GM19324 (cell line): ENCODE measurements around the gene KCNK4.

Experiments used
- ATAC-seq: cut with Tn5 transposase; IDR thresholded peaks from one replicate; pipeline ENCODE4 v1.9.1; 2021; ENCODE audit warnings: mild to moderate bottlenecking, moderate library complexity; ENCODE audit not compliant: unreplicated experiment, low FRiP score

The KCNK4 gene

DNA sequence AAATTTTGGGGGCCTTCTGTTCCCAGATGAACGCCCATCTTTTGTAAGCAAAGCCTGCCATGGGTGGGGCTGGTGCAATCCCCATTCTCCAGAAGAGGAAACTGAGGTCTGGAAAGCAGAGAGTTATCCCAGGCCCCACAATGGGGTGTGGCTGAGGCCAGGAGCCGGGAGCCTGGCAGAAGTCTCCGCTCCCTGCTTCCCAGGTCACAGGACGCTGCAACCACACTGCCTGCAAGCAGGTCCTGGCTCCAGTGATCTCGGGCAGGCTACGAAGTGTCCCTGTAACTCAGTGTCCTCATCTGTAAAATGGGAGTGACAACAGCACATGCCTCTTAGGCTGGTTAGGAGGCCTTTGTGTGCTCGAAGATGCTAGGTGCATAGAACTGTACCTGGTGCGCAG, 38.1 kb upstream of the KCNK4 start:
- ATAC-seq: no peak

DNA sequence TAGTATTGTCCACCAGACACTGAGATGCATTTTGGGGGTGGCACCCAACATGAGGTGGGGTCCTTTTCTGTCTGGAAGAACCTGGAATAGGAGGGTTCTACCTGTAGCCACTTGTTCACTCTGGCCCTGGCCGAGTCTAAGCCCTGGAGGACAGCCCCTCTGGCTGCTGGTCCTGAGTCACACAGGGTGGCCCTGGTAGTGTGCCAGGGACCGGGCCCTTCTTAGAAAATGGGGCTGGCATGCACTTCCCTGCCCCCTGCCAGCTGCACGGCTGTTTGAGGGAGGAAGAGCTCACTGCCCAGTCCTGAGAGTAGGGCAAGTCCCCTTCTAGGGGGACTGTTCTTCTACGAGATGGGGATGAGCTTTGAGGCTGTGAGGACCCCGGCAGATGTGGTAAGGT, 37.6 kb upstream of the KCNK4 start:
- ATAC-seq: no peak

DNA sequence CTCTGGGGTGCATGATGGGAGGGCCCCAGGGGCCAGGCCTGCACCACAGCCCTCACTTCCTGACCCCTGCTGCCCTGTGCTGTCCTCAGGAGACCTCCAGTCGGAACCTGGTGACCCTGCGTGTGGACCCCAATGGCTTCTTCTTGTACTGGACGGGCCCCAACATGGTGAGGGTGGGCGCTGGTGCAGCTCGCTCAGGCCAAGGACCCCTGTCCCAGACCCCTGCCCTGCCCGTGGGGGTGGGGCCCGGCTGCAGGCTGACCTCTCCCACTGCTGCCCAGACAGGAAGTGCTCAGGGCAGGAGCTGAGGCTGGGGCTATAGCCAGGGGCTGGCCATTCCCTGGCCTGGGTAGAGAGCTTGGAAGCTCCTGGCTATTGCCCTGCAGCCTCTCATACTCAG, 36.8 kb upstream of the KCNK4 start:
- no peak for ATAC-seq

DNA sequence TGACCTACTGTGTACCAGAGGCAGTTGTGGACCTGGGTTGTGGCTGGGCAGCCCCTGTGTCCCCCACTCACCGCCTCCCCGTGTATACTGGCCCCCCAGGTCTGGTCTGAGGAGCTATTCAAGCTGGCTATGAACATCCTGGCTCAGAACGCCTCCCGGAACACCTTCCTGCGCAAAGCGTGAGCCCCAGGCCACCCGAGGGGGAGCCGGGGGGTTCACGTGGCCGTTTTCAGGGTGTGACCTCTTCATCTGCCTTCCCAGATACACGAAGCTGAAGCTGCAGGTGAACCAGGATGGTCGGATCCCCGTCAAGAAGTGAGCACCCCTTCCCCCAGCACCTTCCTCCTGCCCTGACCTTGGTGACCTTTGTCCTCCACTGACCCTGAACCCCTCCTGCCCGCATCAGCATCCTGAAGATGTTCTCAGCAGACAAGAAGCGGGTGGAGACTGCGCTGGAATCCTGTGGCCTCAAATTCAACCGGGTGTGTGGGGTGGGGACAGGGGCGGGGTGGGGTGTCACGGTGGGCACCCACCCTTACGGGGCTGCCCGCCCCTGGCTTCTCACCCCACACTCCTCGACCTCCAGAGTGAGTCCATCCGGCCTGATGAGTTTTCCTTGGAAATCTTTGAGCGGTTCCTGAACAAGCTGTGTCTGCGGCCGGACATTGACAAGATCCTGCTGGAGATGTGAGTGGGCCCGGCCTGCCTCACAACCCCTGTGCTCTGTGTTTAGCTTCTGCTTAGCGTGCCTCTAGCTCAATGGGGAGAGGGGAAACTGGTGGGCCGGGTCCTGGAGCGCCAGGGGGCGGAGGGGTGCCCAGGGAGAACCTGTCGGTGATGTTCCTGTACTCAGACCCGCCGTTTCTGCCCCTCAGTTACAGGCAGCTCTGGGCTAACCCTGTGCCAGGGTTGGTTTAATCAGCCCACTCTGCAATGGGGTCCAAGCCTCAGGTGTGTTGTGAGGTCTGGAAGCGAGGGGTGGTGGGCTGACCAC, 35.7 kb upstream of the KCNK4 start:
- ATAC-seq: no peak

DNA sequence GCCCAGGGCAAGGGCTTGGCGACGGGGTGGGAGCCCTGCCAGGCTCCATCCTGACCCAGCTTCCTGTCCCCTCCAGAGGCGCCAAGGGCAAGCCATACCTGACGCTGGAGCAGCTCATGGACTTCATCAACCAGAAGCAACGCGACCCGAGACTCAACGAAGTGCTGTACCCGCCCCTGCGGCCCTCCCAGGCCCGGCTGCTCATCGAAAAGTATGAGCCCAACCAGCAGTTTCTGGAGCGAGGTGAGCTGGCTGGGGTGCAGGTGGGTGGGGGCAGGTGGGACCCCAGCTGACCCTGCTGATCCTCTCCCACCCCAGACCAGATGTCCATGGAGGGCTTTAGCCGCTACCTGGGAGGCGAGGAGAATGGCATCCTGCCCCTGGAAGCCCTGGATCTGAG, 34.8 kb upstream of the KCNK4 start:
- no peak for ATAC-seq

DNA sequence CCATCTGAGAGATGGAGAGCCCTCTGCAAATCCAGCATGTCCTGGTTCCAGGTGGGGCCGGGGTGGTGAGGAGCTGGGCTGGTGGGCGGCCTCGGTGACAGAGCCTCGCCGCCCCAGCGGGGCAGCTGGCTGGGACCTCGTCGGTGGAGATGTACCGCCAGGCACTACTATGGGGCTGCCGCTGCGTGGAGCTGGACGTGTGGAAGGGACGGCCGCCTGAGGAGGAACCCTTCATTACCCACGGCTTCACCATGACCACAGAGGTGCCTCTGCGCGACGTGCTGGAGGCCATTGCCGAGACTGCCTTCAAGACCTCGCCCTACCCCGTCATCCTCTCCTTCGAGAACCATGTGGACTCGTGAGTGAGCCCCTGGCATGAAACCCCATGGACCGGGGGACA, 32.7 kb upstream of the KCNK4 start:
- no peak for ATAC-seq

DNA sequence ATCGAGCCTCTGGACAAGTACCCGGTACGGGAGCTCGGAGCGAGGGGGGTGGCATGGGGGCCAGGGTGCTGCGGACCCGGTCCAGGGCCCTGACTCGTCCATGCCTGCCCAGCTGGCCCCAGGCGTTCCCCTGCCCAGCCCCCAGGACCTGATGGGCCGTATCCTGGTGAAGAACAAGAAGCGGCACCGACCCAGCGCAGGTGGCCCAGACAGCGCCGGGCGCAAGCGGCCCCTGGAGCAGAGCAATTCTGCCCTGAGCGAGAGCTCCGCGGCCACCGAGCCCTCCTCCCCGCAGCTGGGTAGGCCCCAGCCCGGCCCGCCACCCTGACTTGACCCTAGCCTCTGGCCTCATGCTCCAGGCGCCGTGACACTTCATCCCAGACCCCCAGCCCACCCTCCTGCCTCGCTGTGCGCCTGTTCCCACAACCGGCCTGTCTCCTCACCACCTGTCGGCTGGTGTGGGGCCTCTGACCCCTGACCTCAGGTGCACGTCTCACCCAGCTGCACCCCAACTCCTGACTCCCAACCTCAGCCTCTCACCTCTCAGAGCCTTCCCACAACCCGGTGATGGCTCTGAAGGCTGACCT, 32.1 kb upstream of the KCNK4 start:
- no peak for ATAC-seq

DNA sequence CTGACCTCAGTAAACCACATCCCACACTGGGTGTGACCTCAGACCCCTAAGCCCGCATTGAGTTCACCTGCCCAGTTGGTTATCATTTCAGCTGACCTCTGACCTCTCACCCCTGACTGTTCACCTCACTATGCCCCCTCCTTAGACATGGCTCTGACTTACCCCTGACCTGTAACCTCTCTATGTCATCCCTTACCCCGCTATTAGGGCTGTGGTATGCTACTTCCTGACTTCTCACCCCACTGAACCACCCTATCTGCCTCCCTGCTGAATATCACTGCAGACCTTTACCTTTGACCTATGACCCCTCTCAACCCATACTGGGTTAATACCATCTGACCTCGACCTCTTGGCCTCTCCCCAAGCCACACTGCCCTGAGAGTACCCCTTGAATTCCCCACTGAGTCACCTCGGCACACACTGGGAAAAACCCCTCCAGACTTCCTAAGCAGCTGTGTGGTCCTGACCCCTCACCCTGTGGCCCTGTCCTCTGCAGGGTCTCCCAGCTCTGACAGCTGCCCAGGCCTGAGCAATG, 31.5 kb upstream of the KCNK4 start:
- ATAC-seq: no peak

DNA sequence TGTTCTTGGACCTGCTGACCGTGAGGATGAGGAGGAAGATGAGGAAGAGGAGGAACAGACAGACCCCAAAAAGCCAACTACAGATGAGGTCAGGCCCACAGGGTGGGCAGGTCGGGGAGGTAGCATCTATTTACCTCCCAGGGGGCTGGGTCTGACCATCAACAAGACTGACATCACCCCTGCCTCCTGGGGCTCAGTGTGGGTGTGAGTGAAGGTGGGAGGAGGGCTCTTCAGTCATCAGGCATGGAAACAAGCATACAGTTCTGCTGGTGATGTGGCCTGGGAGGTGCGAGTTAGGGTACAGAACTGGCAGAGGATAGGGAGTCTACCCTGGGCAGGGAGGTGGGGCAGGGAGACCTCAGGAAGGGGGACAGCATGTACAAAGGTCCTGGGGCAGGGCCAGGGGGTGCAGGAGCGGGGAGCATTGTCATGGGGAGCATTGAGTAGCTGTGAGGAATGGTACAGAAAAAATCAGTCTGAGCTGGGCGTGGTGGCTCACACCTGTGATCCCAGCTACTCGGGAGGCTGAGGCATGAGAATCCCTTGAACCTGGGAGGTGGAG, 30.9 kb upstream of the KCNK4 start:
- ATAC-seq: no peak

DNA sequence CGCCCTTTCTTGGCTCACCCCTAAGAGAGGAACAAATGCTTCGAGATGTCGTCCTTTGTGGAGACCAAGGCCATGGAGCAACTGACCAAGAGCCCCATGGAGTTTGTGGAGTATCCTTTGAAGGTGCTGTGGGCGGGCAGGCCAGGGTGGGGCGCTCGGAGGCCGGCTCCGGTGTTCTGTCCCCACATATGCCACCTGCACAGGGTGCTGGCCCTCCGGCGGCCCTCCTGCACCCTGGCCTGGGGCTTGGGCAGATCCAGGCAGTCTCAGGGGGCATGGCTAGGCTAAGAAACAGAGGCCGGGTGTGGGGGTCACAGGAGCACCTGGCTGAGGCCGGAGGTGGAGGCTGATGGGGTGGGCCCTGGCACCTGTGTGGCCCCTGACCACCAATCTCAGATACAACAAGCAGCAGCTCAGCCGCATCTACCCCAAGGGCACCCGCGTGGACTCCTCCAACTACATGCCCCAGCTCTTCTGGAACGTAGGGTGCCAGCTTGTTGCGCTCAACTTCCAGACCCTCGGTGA, 29.5 kb upstream of the KCNK4 start:
- no peak for ATAC-seq

DNA sequence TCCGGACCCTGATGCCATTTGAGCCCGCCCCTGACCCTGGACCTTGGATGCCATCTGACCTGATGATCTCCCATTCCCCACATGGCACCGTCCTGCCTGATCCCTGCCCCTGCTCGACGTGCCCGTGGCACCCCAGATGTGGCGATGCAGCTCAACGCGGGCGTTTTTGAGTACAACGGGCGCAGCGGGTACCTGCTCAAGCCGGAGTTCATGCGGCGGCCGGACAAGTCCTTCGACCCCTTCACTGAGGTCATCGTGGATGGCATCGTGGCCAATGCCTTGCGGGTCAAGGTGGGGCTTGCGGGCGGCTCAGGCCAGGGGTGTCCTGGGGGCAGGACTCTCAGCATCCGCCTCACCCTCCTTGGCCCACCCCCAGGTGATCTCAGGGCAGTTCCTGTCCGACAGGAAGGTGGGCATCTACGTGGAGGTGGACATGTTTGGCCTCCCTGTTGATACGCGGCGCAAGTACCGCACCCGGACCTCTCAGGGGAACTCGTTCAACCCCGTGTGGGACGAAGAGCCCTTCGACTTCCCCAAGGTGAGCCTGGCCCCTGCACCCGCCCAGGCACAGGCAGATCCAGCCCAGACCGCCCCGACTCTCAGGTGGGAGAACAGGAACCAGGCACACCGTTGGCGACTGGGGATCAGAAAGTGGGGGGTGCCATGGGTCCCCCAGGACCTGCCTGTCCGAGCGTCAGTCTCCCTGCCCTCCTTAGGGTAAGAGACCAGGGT, 28.7 kb upstream of the KCNK4 start:
- ATAC-seq: no peak

DNA sequence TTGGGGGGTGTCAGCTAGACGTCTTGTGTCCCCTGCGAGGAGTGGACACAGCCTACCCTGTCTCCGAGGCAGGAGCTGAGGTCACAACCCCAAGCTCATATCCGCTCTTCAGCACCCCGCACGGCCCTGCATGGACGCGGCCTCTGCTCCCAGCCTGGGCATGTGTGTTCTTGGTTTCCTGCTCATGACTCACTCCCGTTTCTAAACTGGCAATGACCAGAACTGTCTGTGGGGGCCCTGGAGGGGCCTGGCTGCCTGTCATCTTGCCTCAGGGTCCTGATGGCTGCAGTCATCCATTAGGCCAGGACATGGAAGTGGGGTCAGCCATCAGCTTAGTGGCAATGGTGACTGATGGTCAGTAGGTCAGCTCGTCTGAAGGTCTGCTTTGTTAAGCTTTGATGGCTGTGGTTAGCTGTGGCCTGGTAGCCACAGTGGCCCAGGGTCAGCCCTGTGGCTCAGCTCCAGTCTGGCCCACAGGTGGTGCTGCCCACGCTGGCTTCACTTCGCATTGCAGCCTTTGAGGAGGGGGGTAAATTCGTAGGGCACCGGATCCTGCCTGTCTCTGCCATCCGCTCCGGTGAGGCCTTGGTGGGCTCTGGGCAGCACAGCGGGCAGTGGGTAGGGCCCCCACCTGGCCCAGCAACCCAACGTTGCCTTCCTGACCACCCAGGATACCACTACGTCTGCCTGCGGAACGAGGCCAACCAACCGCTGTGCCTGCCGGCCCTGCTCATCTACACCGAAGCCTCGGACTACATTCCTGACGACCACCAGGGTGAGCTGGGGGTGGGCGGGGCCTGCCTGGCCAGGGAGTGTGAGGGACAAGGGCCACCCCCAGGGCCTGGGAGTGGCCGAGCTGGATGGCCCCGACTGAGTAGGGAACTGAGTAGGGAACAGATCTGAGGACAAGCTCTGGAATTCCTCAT, 27.8 kb upstream of the KCNK4 start:
- no peak for ATAC-seq

DNA sequence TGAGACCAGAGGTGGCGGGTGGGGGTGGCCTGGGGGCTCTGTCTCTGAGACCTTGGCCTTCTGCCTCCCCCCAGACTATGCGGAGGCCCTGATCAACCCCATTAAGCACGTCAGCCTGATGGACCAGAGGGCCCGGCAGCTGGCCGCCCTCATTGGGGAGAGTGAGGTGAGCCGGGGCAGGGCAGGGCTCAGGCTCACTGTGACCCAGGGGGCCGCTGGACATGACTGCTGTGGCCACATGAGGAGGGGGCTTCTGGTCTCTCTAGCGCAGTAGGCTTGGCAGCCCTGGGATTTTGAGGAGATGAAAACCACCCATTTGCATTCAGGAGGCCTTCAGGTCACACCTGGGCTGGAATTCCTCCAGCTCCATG, 27.2 kb upstream of the KCNK4 start:
- no peak for ATAC-seq

DNA sequence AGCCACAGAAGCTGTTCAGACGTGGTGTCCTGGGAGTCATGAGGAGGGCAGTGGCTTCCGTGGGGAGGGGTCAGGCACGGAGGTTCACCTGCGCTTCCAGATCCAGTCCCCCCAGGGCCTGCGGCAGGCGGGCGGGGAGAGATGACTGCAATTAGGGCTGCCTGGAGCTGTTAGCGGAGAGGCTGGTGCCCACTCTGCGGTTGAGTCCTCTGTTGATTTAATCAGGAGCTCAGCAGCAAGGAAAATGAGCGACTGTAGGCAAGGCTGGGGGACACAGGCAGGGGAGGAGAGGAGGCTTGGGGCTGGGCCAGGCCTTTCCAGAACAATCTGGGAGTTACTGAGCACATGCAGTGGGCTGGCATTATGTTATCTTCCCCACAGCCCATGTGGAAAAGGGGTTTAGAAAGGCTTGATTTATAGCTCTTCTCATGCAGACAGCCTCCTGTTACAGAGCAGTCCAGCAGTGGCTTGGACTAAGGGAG, 26.7 kb upstream of the KCNK4 start:
- no peak for ATAC-seq

DNA sequence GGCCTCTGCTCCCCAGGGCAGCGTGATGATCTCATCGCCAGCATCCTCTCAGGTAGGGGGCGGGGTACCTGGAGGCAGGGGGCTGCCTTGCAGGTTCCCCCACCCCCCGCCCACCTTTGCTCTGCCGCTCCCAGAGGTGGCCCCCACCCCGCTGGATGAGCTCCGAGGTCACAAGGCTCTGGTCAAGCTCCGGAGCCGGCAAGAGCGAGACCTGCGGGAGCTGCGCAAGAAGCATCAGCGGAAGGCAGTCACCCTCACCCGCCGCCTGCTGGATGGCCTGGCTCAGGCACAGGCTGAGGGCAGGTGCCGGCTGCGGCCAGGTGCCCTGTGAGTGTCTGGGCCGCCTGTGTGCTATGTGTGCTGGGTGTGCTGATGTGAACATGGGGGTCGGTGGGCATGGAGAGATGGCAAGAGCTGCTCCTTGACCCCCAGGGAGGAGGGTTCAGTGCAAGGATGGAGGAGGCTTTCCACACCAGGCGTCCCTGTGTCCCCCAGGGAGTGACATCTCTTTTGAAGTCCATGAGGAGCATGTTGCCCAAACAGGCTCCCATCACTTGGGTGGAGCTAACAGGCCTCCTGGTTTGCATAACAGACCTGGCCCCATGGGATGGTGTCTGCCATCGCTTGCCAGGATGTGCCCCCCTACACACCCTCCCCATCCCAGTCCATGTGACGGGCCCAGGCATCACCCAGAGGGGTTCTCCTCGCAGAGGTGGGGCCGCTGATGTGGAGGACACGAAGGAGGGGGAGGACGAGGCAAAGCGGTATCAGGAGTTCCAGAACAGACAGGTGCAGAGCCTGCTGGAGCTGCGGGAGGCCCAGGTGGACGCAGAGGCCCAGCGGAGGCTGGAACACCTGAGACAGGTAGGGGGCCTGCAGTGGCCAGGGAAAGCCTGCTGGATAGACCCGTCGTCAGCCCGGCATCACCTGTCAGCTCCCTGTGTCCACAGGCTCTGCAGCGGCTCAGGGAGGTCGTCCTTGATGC, 25.6 kb upstream of the KCNK4 start:
- ATAC-seq: no peak

DNA sequence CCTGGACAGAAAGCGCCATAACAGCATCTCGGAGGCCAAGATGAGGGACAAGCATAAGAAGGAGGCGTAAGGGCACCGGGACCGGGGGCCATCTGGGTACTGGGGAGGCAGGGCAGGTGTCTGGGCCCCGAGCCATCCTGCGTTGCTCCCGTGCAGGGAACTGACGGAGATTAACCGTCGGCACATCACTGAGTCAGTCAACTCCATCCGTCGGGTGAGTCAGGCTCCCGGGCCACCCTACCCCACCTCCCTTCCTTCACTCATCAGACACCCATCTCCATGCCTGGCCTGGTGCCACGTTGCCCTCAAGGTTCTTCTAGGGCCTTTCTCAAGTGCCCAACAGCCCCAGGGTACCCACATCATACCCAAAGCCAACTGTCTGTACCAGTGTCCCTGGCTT, 24.8 kb upstream of the KCNK4 start:
- no peak for ATAC-seq

DNA sequence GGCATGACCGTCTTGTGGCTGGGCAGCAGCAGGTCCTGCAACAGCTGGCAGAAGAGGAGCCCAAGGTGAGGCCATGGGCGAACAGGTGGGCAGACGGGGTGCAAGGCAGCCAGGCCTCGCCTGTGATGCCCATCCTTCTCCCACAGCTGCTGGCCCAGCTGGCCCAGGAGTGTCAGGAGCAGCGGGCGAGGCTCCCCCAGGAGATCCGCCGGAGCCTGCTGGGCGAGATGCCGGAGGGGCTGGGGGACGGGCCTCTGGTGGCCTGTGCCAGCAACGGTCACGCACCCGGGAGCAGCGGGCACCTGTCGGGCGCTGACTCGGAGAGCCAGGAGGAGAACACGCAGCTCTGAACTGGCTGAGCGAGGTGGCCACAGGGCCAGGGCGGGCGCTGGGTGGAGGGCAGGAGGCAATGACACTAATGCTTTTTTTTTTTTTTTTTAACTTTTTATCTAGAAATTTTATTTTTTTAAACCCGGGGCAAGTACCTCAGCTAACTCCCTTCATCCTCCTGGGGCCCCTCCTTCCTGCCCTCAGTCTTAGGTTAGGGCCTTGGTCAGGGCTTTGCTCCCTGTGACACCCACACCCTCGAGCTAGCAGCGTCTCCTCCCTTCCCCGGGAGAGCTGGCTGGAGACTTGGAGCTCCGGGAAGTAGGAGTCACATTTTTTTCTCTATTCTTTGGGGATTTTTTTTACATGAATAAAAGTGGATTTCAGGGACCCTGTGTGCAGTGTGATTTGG, 23.7 kb upstream of the KCNK4 start:
- ATAC-seq: no peak
